ENCODE results near the gene SDR9C7. TPM values are rescaled to one million over a fixed set of nuclear protein-coding genes. Genes with fewer than 3 reads are reported as not detected.

The SDR9C7 gene
- polyA plus RNA-seq, 2 of the 4 experiments (the other 2 are of a cell fraction) = not detected

GRCh38 chr12:56951582-56952339 lies 17.6 kb upstream of the SDR9C7 start:
- H3K4me2 ChIP-seq = no peak overlapping the region
- no peak for TF ChIP-seq CHD2 (IDR thresholded peaks at IDR 0.05; ENCODE audit: low read length, partially characterized antibody)
- no peak for TF ChIP-seq JUN (IDR thresholded peaks at IDR 0.05)
- TF ChIP-seq HDAC2 (IDR thresholded peaks at IDR 0.05) = no peak
- no peak for TF ChIP-seq KDM5A (IDR thresholded peaks at IDR 0.05)
- no peak for TF ChIP-seq E2F6 (IDR thresholded peaks at IDR 0.05; ENCODE audit: borderline replicate concordance, low read depth)
- no peak for TF ChIP-seq ZC3H11A (IDR thresholded peaks at IDR 0.05)
- no peak for TF ChIP-seq BHLHE40 (IDR thresholded peaks at IDR 0.05; ENCODE audit: low read depth, low read length)
- TF ChIP-seq USF2 (IDR thresholded peaks at IDR 0.05) = no peak
- TF ChIP-seq SREBF2 (IDR thresholded peaks at IDR 0.05) = no peak
- no peaks in the 10 kb centered on the region for H3K9me3 ChIP-seq
- H3K4me3 ChIP-seq = no peak overlapping the region
- DNase-seq (ENCODE audit: low read depth in 1 of 2, low spot score in 1 of 2) (no peak), FAIRE-seq (no peak), ATAC-seq (no peak)
- POLR2A ChIA-PET = no interaction called here
- CTCF ChIA-PET = interaction anchor here (0.7 to 5.5 kb wide), 4 partner anchors 19 to 112 kb away, joined by 3 to 27 read pairs (median 4); no protein-coding TSS in a partner anchor
- H3K27ac ChIP-seq = no peak overlapping the region
- H3K4me1 ChIP-seq = peaks cover 11% of the 10 kb centered on the region; the same call in 2 of the 3 replicates
- WGBS (ENCODE audit: missing lambda C conversion rate) = 64% methylated on average over 11 of the region's 11 CpGs

- WGBS (ENCODE audit: missing lambda C conversion rate) = 96% methylated on average over 2 of the region's 2 CpGs
- POLR2A ChIA-PET = no interaction called here
- H3K9me3 ChIP-seq = no peaks in the 10 kb centered on the region
- H3K4me3 ChIP-seq = no peak overlapping the region
- TF ChIP-seq ZFP36 (IDR thresholded peaks at IDR 0.05; ENCODE audit: borderline replicate concordance, partially characterized antibody) = no peak
- no peak for TF ChIP-seq ESRRA (IDR thresholded peaks at IDR 0.05; ENCODE audit: borderline replicate concordance, low read length)
- no peak for TF ChIP-seq ZC3H11A (IDR thresholded peaks at IDR 0.05)
- no peak for TF ChIP-seq JUN (IDR thresholded peaks at IDR 0.05)
- TF ChIP-seq TFCP2L1 (CRISPR knock-in tag; IDR thresholded peaks at IDR 0.05) = no peak
- no peak for TF ChIP-seq ATOH8 (CRISPR knock-in tag; IDR thresholded peaks at IDR 0.05; ENCODE audit: low read depth)
- TF ChIP-seq MAZ (IDR thresholded peaks at IDR 0.05; ENCODE audit: borderline replicate concordance, low read depth, low read length) = no peak
- no peak for TF ChIP-seq KDM5A (IDR thresholded peaks at IDR 0.05)
- no peak for TF ChIP-seq HOXB5 (CRISPR knock-in tag; IDR thresholded peaks at IDR 0.05)
- no peak for TF ChIP-seq CTCF (IDR thresholded peaks at IDR 0.05)
- TF ChIP-seq PBX3 (IDR thresholded peaks at IDR 0.05) = no peak
- H3K4me1 ChIP-seq = no peaks in the 10 kb centered on the region
- DNase-seq (ENCODE audit: low read depth in 1 of 2, low spot score in 1 of 2) = no peak
- ATAC-seq = no peak
- H3K27ac ChIP-seq = no peak overlapping the region
- FAIRE-seq = no peak
- CTCF ChIA-PET = interaction anchor here (3.1 kb wide), 1 partner anchor 38 kb away, joined by 19 read pairs; no protein-coding TSS in a partner anchor
- H3K4me2 ChIP-seq = no peak overlapping the region
Measured at GRCh38 chr12:56948881-56949280, 14.7 kb upstream of the SDR9C7 start.

- ChIA-PET POLR2A (no interaction called here), CTCF (interaction anchor here (1.0 to 3.1 kb wide), 2 partner anchors 39 to 55 kb away, joined by 3 to 19 read pairs; no protein-coding TSS in a partner anchor)
- Histone ChIP-seq H3K27ac (no peak overlapping the region), H3K4me2 (no peak overlapping the region), H3K4me1 (no peaks in the 10 kb centered on the region), H3K9me3 (peaks cover 1% of the 10 kb centered on the region; the same call in 2 of the 3 replicates), H3K4me3 (no peak overlapping the region)
- ATAC-seq (no peak), DNase-seq (ENCODE audit: low read depth in 1 of 2, low spot score in 1 of 2) (no peak), FAIRE-seq (no peak)
- no peak for TF ChIP-seq KDM5A (IDR thresholded peaks at IDR 0.05)
- TF ChIP-seq REST (IDR thresholded peaks at IDR 0.05) = no peak
- no peak for TF ChIP-seq ZSCAN20 (CRISPR knock-in tag; IDR thresholded peaks at IDR 0.05)
- TF ChIP-seq CEBPB (IDR thresholded peaks at IDR 0.05) = no peak
- TF ChIP-seq TP53 (CRISPR knock-in tag; IDR thresholded peaks at IDR 0.05) = no peak
- no peak for TF ChIP-seq HOXA7 (CRISPR knock-in tag; IDR thresholded peaks at IDR 0.05)
- no peak for TF ChIP-seq POLR2AphosphoS2 (conservative IDR thresholded peaks at IDR 0.05; ENCODE audit: low read length)
- TF ChIP-seq BHLHE40 (IDR thresholded peaks at IDR 0.05; ENCODE audit: low read depth, low read length) = no peak
- TF ChIP-seq EHMT2 (IDR thresholded peaks at IDR 0.05; ENCODE audit: low read depth) = no peak
- TF ChIP-seq EP300 (IDR thresholded peaks at IDR 0.05) = no peak
Measured at GRCh38 chr12:56948457-56948777, 14.2 kb upstream of the SDR9C7 start.

Measured in A549 (cell line).